HL-60 (cell line): ENCODE measurements around the gene CLDN1.

ENCODE experiments used
- DNase-seq, 2 experiments: peaks; one replicate each; pipeline ENCODE4 v3.0.0-alpha.2; 2010 to 2020; ENCODE audit warnings: low read depth in 1 of 2, low spot score in 1 of 2
- H3K27ac ChIP-seq: fragments of 250-450 bp; sonication (Bioruptor Pico); replicated peaks from 2 replicates; pipeline ENCODE4 v1.5.1; 2020; ENCODE audit warnings: mild to moderate bottlenecking, moderate library complexity
- H3K27me3 ChIP-seq: fragments of 250-450 bp; sonication (Bioruptor Pico); 2 replicates; pipeline ENCODE4 v1.5.1; 2021; ENCODE audit warnings: mild to moderate bottlenecking, moderate library complexity; ENCODE audit not compliant: insufficient read depth, poor library complexity, severe bottlenecking
- H3K4me3 ChIP-seq: replicated peaks from 2 replicates; pipeline ENCODE4 v1.5.1; 2011; ENCODE audit warnings: mild to moderate bottlenecking, control low read depth, low read length; ENCODE audit not compliant: insufficient read depth
- CTCF ChIP-seq: IDR thresholded peaks from one replicate; pipeline ENCODE4 v1.5.1; 2011; ENCODE audit warnings: low read length, control low read depth, inconsistent platforms; ENCODE audit not compliant: insufficient read depth
- GABPA ChIP-seq: IDR thresholded peaks from 2 replicates; pipeline ENCODE4 v1.6.1; 2012; ENCODE audit warnings: low read depth
- POLR2AphosphoS5 ChIP-seq: IDR thresholded peaks from 2 replicates; pipeline ENCODE4 v1.6.1; 2012; ENCODE audit warnings: low read depth
- REST ChIP-seq: IDR thresholded peaks from 2 replicates; pipeline ENCODE4 v1.6.1; 2012; ENCODE audit warnings: low read depth; ENCODE audit not compliant: insufficient replicate concordance
- SPI1 ChIP-seq: IDR thresholded peaks from 2 replicates; pipeline ENCODE4 v1.6.1; 2012; ENCODE audit warnings: low read depth, mild to moderate bottlenecking, borderline replicate concordance

CLDN1 gene

GRCh38 chr3:190318666-190319065 is 3.6 kb downstream of the CLDN1 start:
- Histone ChIP-seq H3K4me3 (no peak overlapping the region), H3K27me3 (peaks cover 12% of the 10 kb centered on the region), H3K27ac (no peak overlapping the region)
- TF ChIP-seq CTCF (no peak), SPI1 (no peak), REST (no peak), POLR2AphosphoS5 (no peak), GABPA (no peak)
- no peak for DNase-seq

- no peak overlapping the region for H3K4me3 ChIP-seq
- no peak for TF ChIP-seq SPI1
- TF ChIP-seq REST: no peak
Observed at GRCh38 chr3:190314741-190315140, 7.5 kb downstream of the CLDN1 start.

GRCh38 chr3:190309414-190309813 is 12.8 kb downstream of the CLDN1 start:
- Histone ChIP-seq H3K27me3 (no peaks in the 10 kb centered on the region), H3K4me3 (no peak overlapping the region), H3K27ac (no peak overlapping the region)
- no peak for DNase-seq
- TF ChIP-seq GABPA: no peak
- TF ChIP-seq REST: no peak
- no peak for TF ChIP-seq CTCF
- no peak for TF ChIP-seq SPI1
- TF ChIP-seq POLR2AphosphoS5: no peak

More at GRCh38 chr3:190314741-190315140, 7.5 kb downstream of the CLDN1 start:
- no peak for DNase-seq
- no peaks in the 10 kb centered on the region for H3K27me3 ChIP-seq
- no peak overlapping the region for H3K27ac ChIP-seq

- DNase-seq: no peak
- TF ChIP-seq SPI1 (no peak), REST (no peak), POLR2AphosphoS5 (no peak), GABPA (no peak), CTCF (no peak)
- Histone ChIP-seq H3K4me3 (no peak overlapping the region), H3K27me3 (no peaks in the 10 kb centered on the region), H3K27ac (no peak overlapping the region)
Observed at GRCh38 chr3:190308154-190308553, 14.1 kb downstream of the CLDN1 start.
